GM21447 (cell line): Measurements from ENCODE around the gene EFNA1.

Experiments used
- ATAC-seq: cut with Tn5 transposase; IDR thresholded peaks from one replicate; pipeline ENCODE4 v1.9.1; 2021; ENCODE audit not compliant: unreplicated experiment

Gene EFNA1, protein sequence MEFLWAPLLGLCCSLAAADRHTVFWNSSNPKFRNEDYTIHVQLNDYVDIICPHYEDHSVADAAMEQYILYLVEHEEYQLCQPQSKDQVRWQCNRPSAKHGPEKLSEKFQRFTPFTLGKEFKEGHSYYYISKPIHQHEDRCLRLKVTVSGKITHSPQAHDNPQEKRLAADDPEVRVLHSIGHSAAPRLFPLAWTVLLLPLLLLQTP

GRCh38 chr1:155127105-155127966, at the start of gene EFNA1:
Gene EFNA1 (plus strand): TSS chr1:155127876. CDS start chr1:155127978, 102 bp downstream.
- ATAC-seq, result no peak

GRCh38 chr1:155078469-155079209, 49.0 kb upstream of the EFNA1 start, which contains the start of gene EFNA3:
Gene EFNA3 (plus strand): TSS chr1:155078837. CDS start chr1:155078942, 105 bp downstream.
- no peak for ATAC-seq

- no peak for ATAC-seq
Observed at GRCh38 chr1:155079210-155079486, 48.5 kb upstream of the EFNA1 start.

GRCh38 chr1:155079487-155080311, 48.0 kb upstream of the EFNA1 start:
- no peak for ATAC-seq

- ATAC-seq, result no peak
Observed at GRCh38 chr1:155080312-155081228, 47.1 kb upstream of the EFNA1 start.

DNA sequence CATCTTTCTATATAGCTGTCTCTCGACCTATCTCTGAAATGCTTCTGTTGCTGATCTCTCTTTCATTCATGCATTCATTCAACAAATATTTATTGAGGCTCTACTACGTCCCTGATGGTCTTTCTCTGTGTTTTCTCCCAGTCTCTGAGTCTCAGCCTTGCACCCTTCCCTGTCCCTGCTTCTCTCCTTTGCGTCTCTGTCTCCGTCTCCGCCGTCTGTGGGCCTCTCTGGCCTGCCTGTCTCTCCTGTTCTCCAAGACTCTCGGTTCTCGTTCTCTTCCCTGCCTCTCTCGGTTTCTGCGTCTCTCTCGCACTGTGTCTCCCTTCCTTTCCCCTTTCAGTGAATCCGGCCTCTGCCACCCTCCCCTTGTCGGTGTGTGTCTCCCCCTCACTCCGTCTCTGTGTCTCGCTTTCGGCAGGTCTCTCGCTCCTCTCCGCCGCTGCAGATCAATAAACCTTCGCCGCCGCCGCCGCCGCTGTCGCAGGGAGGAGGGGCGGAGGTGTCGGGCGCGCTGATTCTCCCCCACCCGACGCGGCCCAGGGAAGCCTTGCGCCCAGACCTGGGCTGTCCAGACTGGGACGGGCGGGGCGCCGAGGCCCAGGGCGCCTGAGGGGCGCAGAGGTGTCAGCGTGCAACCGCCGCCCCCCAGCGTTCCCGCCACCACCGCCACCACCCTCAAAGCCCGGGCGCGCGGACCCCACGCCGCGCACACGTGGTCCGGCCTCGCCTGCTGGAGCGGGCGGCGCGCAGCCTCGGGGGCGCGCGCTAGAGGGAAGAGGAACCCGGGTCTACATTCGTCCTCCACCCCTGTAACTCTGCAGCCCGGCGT, 46.0 kb upstream of the EFNA1 start:
- no peak for ATAC-seq

DNA sequence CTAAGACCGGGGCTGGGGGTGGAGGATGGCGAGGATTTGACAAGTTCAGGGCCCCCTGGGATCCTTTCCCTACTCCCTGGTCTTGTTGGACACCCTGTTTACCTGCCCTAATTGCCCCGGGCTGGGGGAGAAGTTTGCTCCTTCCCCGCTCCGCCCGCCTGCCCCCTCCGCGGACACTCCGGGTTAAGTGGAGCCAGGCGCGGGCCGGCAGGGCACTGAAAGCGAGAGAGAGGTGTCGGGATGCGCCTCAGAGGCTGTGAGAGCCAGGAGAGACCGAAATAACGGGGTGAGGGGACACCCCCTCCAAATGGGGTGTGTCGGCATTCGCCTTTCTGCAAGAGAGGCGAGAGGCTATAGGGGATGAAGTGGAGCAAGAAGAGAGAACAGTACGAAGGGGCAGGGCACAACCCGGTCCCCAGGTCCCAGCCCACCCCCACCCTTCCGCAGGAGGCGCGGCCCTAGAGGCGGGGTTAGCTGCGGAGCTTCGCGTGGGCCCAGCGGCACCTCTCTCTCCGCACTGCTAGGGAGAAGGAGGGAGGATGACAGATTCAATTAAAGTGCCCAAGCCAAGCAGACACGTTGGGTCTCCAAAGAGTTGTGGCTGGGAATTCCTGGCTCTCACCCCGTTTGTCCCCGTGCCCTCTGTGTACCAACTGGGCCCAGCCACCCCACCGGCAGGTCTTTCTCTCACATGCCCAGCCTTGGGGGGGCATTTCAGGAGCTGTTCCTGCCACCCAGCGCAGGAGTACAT, 45.2 kb upstream of the EFNA1 start:
- no peak for ATAC-seq

DNA sequence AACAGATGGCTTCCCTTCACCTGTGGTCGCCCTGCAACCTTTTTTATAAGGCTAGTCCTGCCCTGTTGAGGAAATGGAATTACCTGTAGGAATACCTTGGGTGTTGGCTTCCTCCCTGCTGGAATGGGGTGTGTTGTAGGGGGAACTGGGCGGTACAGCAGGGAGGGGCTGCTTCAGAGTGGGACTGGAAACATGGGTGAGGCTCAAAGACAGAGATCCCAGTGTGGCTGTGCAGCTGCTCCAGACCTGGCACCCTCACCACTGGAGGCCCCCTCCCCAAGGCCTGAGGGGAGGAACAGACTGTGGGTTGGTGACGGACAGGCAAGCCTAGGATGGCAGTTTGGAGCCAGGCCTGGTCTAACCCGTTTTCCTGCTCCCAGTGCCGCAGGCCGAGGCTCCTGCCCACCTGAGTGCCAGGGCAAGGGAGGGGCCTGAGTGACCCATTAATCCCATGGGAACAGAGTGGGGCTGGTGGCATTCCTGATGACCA, 44.6 kb upstream of the EFNA1 start:
- ATAC-seq, result no peak

DNA sequence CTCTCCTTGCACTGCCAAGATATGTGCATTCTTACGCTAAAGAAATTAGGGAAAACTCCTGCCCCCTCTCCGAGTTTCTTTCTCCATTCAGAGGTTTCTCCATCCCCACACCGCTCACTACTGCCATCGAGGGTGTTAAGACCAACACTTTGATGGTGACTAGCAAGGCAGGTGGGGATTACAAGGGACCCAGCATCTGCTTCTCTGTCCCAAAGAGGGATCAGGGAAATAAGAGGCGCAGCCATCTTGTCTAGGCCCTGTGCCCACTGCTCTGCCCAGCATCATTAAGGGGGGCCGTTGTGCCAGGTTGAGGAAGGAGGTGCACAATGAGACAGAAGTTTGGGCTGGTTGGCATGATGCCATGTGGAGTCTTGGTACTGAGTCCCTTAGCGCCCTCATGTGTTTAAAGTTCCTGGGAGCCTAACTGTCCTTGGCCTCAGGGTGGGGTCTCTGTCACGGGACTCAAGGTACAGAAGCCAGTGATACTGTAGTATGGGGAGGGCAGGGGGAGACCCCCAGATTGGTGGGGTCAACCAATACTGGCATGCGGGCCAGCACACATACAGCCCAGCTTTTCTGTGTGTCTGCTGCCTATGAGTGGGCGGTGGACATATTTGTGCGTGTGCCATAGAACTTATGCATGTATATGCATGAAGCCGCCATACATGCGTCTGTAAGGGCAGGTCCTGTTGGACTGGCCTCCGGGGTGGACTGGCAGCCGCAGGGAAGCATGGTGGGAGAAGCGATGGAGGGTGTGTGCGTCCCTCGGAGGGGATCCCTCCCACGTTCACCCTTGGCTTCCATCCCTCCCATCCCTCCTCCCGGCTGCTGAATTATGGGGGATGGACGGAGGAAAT, 43.6 kb upstream of the EFNA1 start:
- peak; percentile 1 for ATAC-seq

DNA sequence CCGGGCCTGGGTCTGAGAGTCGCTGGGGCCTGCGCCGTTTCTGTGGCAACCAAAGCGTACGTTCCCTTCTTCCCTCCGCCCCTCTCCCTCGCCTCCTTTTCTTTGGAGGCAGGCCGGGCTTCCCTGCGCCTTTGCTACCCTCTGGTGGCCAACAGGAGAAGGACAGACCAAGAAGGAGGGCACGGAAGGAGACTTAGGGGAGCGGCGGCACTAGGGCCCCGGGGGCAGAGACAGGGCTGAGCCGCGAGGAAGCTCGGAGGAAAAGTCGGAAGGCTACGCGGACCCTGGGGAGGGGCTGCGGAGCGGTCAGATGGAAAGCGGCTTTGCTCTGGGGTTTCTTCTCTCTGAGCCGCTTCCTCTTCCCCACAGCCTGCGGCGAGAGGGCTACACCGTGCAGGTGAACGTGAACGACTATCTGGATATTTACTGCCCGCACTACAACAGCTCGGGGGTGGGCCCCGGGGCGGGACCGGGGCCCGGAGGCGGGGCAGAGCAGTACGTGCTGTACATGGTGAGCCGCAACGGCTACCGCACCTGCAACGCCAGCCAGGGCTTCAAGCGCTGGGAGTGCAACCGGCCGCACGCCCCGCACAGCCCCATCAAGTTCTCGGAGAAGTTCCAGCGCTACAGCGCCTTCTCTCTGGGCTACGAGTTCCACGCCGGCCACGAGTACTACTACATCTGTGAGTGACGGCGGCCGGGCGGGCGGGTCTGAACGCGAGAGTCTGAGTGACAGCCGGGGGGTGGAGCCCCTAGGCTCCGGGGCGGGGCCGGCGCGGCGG, 42.8 kb upstream of the EFNA1 start:
- ATAC-seq, result peak; percentile 72

- no peak for ATAC-seq
Observed at GRCh38 chr1:155085504-155086127, 42.1 kb upstream of the EFNA1 start.

DNA sequence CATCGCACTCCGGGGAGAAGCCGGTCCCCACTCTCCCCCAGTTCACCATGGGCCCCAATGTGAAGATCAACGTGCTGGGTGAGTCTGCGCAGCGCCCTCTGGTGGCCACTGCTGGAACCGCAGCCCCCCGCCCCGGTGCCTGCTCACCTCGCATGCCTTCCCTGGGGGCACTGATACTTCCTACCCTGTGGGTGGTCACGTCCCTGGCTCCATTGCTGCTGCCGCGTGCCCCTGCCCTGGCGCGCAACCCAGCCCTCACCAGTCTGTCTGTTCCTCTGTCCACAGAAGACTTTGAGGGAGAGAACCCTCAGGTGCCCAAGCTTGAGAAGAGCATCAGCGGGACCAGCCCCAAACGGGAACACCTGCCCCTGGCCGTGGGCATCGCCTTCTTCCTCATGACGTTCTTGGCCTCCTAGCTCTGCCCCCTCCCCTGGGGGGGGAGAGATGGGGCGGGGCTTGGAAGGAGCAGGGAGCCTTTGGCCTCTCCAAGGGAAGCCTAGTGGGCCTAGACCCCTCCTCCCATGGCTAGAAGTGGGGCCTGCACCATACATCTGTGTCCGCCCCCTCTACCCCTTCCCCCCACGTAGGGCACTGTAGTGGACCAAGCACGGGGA, 41.4 kb upstream of the EFNA1 start:
- no peak for ATAC-seq

- no peak for ATAC-seq
Observed at GRCh38 chr1:155086856-155087535, 40.7 kb upstream of the EFNA1 start.

DNA sequence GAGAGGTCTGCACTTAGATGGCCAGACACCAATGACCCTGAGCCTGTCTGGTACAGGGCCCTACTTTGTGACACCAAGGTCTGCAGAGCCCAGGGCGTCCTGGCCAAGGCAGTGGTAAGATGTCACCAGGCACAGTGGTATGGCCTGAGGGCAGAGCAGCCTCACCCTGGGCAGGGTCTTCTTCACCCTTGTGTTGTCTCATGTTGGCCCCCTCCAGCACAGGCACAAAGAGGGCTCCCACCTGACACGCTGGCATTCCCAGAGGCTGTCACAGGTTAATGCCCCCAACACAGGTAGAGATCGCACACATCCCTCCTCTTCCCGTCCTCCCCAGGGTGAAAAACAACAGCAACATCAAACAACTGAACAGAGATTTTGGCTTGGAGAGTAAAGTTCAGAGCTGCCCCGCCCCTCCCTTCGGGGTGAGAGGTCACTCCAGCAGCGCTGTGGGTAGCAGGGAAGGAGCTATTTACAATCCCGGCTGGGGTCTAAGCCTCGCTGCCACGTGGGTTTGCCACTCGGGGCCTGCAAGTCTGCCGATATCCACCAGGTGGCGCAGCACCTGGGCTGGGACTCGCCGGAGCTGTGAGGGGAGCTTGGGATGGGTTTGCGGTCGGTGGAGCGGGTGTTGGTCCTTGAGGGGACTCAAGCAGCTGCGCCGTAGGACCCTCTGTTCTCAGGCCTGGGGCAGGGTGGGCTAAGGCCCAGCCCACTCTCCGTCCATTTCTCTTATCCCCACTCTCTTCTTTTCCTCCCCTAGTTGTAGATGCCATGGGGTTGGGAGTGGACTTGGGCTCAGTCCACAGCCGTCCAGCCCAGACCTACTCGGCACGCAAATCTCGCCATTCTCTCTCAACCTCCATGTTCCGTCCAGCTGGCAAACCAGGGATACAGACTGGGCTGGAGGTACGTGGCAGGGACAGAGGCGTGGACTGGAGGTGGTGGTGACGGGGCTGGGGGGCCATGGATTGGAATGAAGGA, 36.3 kb upstream of the EFNA1 start:
- no peak for ATAC-seq
